B cell (primary cell): ENCODE data around the gene HEXD.
"Not testable (repeated sequence)": the region's sequence is repeated elsewhere in the genome, so short reads cannot be mapped to it uniquely, and the experiment has no call there.

ENCODE experiments used
- CTCF ChIP-seq: fragments of 200-600 bp; IDR thresholded peaks from one replicate; pipeline ENCODE4 v1.8.0; 2022; ENCODE audit warnings: antibody characterized with exemption, mild to moderate bottlenecking
- EZH2 ChIP-seq: IDR thresholded peaks from 2 replicates; pipeline ENCODE4 v1.6.1; 2012; ENCODE audit warnings: borderline replicate concordance, low read depth, mild to moderate bottlenecking, moderate library complexity, low read length; ENCODE audit not compliant: insufficient read depth, poor library complexity, severe bottlenecking

GRCh38 chr17:82459936-82460335, 41.8 kb downstream of the HEXD start:
- not testable (repeated sequence) for TF ChIP-seq CTCF, EZH2
